NCI-H524 (cell line): ENCODE measurements around the gene SNX19.
"Not testable (repeated sequence)": the region's sequence is repeated elsewhere in the genome, so short reads cannot be mapped to it uniquely, and the experiment has no call there.

Experiments used
- DNase-seq, 2 experiments: peaks; one replicate each; lab custom pipeline; 2025; lab: John Stamatoyannopoulos, UW

Gene SNX19

GRCh38 chr11:130916238-130916855 is at the start of gene SNX19:
TSS of gene SNX19 (minus strand) at chr11:130916479. CDS start at chr11:130915939, 540 bp downstream.
- peak; percentile 45 to 88 for DNase-seq

- no peak for DNase-seq
Observed at GRCh38 chr11:130964058-130964792, 47.9 kb upstream of the SNX19 start.

GRCh38 chr11:130947889-130948288 is 31.6 kb upstream of the SNX19 start:
- no peak for DNase-seq

GRCh38 chr11:130947481-130947880 is 31.2 kb upstream of the SNX19 start:
- no peak for DNase-seq

- DNase-seq: peak in 1 of 2 experiments; percentile 30
Observed at GRCh38 chr11:130947058-130947457, 30.8 kb upstream of the SNX19 start.

- no peak for DNase-seq
Observed at GRCh38 chr11:130945896-130946295, 29.6 kb upstream of the SNX19 start.

GRCh38 chr11:130940706-130941105 is 24.4 kb upstream of the SNX19 start:
- no peak for DNase-seq

- DNase-seq: no peak
Observed at GRCh38 chr11:130937051-130937450, 20.8 kb upstream of the SNX19 start.

GRCh38 chr11:130932086-130932712 is 15.9 kb upstream of the SNX19 start:
- DNase-seq: no peak

GRCh38 chr11:130924750-130925149 is 8.5 kb upstream of the SNX19 start:
- DNase-seq: no peak

GRCh38 chr11:130920612-130921011 is 4.3 kb upstream of the SNX19 start:
- not testable (repeated sequence) for DNase-seq

- DNase-seq: no peak
Observed at GRCh38 chr11:130918081-130918480, 1.8 kb upstream of the SNX19 start.

- DNase-seq: no peak
Observed at GRCh38 chr11:130916910-130917309, 631 bp upstream of the SNX19 start.

- no peak for DNase-seq
Observed at GRCh38 chr11:130915603-130916237, 559 bp downstream of the SNX19 start.

- no peak for DNase-seq
Observed at GRCh38 chr11:130913268-130913667, 3.0 kb downstream of the SNX19 start.

- DNase-seq: no peak
Observed at GRCh38 chr11:130912552-130912951, 3.7 kb downstream of the SNX19 start.

- DNase-seq: no peak
Observed at GRCh38 chr11:130911306-130911705, 5.0 kb downstream of the SNX19 start.

GRCh38 chr11:130909650-130910049 is 6.6 kb downstream of the SNX19 start:
- no peak for DNase-seq

- DNase-seq: no peak
Observed at GRCh38 chr11:130908770-130909625, 7.3 kb downstream of the SNX19 start.

GRCh38 chr11:130908061-130908460 is 8.2 kb downstream of the SNX19 start:
- no peak for DNase-seq

GRCh38 chr11:130907229-130907628 is 9.1 kb downstream of the SNX19 start:
- no peak for DNase-seq

GRCh38 chr11:130906616-130907015 is 9.7 kb downstream of the SNX19 start:
- DNase-seq: no peak
